Omental fat pad (tissue), 4 donors: ENCODE results near the gene B3GALT6. TPM values are rescaled to one million over a fixed set of nuclear protein-coding genes. Genes with fewer than 3 reads are reported as not detected.

Experiments used
- ATAC-seq: fragments of 150-250 bp; one replicate; pipeline ENCODE4 v1.9.1; 2016; ENCODE audit warnings: mild to moderate bottlenecking, moderate library complexity; ENCODE audit not compliant: low FRiP score
- DNase-seq: peaks from one replicate; pipeline ENCODE4 v3.0.0-alpha.2; 2019; ENCODE audit warnings: low spot score
- total RNA-seq, 4 donors: library from RNA; depleted of rRNA; stranded (reverse); fragments of >200 nt; gene quantifications; one replicate each; pipeline ENCODE4 v1.1.0, GENCODE V29; 2016
- TF ChIP-seq, protein P1 (sequence below), 3 donors: fragments of 450-650 bp; IDR thresholded peaks; one replicate each; pipeline ENCODE4 v1.5.1; 2016 to 2017; ENCODE audit warnings: antibody characterized with exemption in 3 of 3, mild to moderate bottlenecking in 3 of 3, moderate library complexity in 2 of 3

B3GALT6 gene
- total RNA-seq, 4 donors from 2014 or later: 14.6 to 27.1 (median 22.1) TPM

DNA sequence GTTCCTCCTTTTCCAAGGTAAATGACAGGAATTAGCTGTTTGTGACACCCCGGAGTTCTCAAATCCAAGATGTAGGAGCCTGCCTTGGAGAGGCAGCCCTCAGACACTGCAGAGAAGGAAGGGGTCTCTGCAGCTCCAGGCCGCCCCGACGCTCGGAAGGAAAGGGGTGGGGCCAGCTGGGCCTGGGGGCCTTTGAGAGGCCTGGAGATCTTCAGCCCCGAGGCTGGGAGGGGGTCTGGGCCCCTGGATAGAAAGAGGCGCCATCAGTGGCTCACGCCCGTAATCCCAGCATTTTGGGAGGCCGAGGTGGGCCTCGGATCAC, 24.5 kb upstream of the B3GALT6 start:
- ATAC-seq: no peak
- no peak for DNase-seq

DNA sequence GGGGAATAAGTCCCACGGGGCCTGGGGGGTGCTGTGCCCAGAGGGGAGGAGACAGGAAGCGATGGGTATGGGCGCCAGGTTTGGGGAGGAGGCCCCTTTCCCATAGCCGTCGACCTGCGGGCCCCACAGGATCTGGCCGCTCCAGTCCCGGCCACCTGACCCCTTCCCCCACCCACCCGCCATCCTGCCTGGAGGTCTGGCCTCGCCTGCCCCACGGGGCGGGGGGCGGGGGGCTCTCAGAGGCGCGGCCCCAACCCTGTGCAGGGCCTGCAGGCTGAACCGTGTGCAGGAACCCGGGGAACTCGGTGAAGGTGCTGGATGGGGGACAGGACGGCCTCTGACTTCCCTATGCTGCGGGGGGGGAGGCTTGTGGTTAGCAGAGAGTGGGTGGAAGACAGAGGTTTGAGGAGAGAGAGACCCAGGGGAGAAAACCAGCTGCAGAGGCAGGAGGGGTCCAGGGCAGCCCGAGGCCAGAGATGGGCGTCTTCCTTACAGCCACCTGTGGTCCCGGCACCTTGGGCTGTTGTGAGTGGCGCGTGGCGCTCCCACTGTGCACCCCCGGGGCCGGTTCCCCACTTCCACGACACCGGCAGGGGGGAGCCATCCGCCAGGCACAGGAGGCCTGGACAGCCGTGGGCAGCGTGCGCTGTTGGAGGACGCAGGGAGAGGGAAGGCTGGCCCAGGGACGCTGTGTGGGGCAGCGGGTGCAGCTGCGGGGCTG, 23.2 kb upstream of the B3GALT6 start:
- DNase-seq: no peak
- no peak for ATAC-seq
- TF ChIP-seq, protein P1, sequence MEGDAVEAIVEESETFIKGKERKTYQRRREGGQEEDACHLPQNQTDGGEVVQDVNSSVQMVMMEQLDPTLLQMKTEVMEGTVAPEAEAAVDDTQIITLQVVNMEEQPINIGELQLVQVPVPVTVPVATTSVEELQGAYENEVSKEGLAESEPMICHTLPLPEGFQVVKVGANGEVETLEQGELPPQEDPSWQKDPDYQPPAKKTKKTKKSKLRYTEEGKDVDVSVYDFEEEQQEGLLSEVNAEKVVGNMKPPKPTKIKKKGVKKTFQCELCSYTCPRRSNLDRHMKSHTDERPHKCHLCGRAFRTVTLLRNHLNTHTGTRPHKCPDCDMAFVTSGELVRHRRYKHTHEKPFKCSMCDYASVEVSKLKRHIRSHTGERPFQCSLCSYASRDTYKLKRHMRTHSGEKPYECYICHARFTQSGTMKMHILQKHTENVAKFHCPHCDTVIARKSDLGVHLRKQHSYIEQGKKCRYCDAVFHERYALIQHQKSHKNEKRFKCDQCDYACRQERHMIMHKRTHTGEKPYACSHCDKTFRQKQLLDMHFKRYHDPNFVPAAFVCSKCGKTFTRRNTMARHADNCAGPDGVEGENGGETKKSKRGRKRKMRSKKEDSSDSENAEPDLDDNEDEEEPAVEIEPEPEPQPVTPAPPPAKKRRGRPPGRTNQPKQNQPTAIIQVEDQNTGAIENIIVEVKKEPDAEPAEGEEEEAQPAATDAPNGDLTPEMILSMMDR (IDR thresholded peaks at IDR 0.05): no peak

More for the DNA sequence above, 24.5 kb upstream of the B3GALT6 start:
- TF ChIP-seq, protein P1 (IDR thresholded peaks at IDR 0.05): no peak

- DNase-seq (no peak), ATAC-seq (no peak)
- TF ChIP-seq, protein P1 (IDR thresholded peaks at IDR 0.05): no peak
Observed at GRCh38 chr1:1210726-1211540, 21.1 kb upstream of the B3GALT6 start.

GRCh38 chr1:1211541-1212441, 20.2 kb upstream of the B3GALT6 start:
- TF ChIP-seq, protein P1 (IDR thresholded peaks at IDR 0.05): no peak
- no peak for ATAC-seq
- DNase-seq: no peak

DNA sequence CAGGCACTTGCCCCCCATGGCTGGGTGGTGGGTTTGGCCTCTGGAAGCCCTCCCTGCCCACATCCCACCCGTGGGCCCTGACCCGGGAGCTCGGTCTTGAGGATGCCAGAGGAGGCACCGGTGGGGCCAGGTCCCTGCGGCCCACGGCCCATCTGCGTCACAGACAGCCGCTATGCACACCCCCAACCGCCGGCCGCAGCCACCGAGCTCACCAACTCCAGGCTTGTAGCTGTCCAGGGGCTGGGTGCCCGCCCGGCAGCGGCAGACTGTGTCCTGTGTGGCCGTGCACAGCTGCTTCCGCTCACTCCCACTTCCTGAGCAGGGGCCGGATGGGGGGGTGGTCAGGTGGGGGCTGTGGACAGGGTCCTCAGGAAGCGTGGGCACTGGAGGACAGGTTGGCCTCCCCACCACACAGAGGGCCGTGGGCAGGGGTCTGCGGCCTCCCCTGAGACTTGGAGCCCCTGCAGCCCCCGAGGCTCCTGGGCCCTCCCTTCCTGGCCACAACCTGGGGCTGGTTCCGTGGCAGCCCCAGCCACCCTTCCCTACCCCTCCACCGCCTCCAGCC, 19.2 kb upstream of the B3GALT6 start:
- ATAC-seq (no peak), DNase-seq (no peak)
- TF ChIP-seq, protein P1 (IDR thresholded peaks at IDR 0.05): no peak

- no peak for DNase-seq
Observed at GRCh38 chr1:1213345-1214265, 18.4 kb upstream of the B3GALT6 start, which contains the start of gene TNFRSF4. Gene TNFRSF4, minus strand, starts transcription at chr1:1214153. Its CDS starts 26 bp downstream, at chr1:1214127.

More at GRCh38 chr1:1213345-1214265, 18.4 kb upstream of the B3GALT6 start, which contains the start of gene TNFRSF4:
- TF ChIP-seq, protein P1 (IDR thresholded peaks at IDR 0.05): no peak
- ATAC-seq: no peak
